ENCODE results near the gene PHC1.
"Not testable (repeated sequence)": the region's sequence is repeated elsewhere in the genome, so short reads cannot be mapped to it uniquely, and the experiment has no call there.

Gene PHC1

GRCh38 chr12:8919643-8920042, 5.3 kb downstream of the PHC1 start:
- not testable (repeated sequence) for H3K4me1 Mint-ChIP-seq; H3K9me3 Mint-ChIP-seq; H3K36me3 Mint-ChIP-seq (ENCODE audit: low read depth); H3K27ac Mint-ChIP-seq; DNase-seq; ATAC-seq; H3K27me3 Mint-ChIP-seq; H3K4me3 Mint-ChIP-seq

GRCh38 chr12:8922544-8922943, 8.2 kb downstream of the PHC1 start:
- H3K4me3 Mint-ChIP-seq, result no peak overlapping the region
- H3K27ac Mint-ChIP-seq, result no peak overlapping the region
- no peaks in the 10 kb centered on the region for H3K4me1 Mint-ChIP-seq
- no peak for ATAC-seq
- DNase-seq, result no peak
- H3K9me3 Mint-ChIP-seq, result no peaks in the 10 kb centered on the region
- H3K27me3 Mint-ChIP-seq, result no peaks in the 10 kb centered on the region
- H3K36me3 Mint-ChIP-seq (ENCODE audit: low read depth), result peaks cover 8% of the 10 kb centered on the region

- not testable (repeated sequence) for H3K9me3 Mint-ChIP-seq, ATAC-seq, H3K4me1 Mint-ChIP-seq, H3K27ac Mint-ChIP-seq, DNase-seq, H3K4me3 Mint-ChIP-seq, H3K27me3 Mint-ChIP-seq
- H3K36me3 Mint-ChIP-seq (ENCODE audit: low read depth), result peaks cover 12% of the 10 kb centered on the region
Observed at GRCh38 chr12:8930655-8931323, 16.5 kb downstream of the PHC1 start.

GRCh38 chr12:8932464-8932863, 18.2 kb downstream of the PHC1 start:
- H3K4me3 Mint-ChIP-seq, H3K27me3 Mint-ChIP-seq, H3K27ac Mint-ChIP-seq, ATAC-seq, H3K9me3 Mint-ChIP-seq, DNase-seq, H3K4me1 Mint-ChIP-seq: not testable (repeated sequence)
- peaks cover 14% of the 10 kb centered on the region for H3K36me3 Mint-ChIP-seq (ENCODE audit: low read depth)

- not testable (repeated sequence) for H3K4me3 Mint-ChIP-seq, H3K4me1 Mint-ChIP-seq, H3K27ac Mint-ChIP-seq, H3K9me3 Mint-ChIP-seq, DNase-seq, ATAC-seq, H3K27me3 Mint-ChIP-seq
- H3K36me3 Mint-ChIP-seq (ENCODE audit: low read depth), result peaks cover 17% of the 10 kb centered on the region
Observed at GRCh38 chr12:8934080-8934479, 19.8 kb downstream of the PHC1 start.

- H3K27ac Mint-ChIP-seq, result no peak overlapping the region
Observed at GRCh38 chr12:8936735-8937134, 22.4 kb downstream of the PHC1 start.

GRCh38 chr12:8937842-8938442, 23.6 kb downstream of the PHC1 start:
- DNase-seq, H3K27ac Mint-ChIP-seq: not testable (repeated sequence)
- H3K36me3 Mint-ChIP-seq (ENCODE audit: low read depth), result peaks cover 22% of the 10 kb centered on the region

More at GRCh38 chr12:8936735-8937134, 22.4 kb downstream of the PHC1 start:
- DNase-seq, result no peak
- Mint-ChIP-seq H3K36me3 (ENCODE audit: low read depth) (peaks cover 17% of the 10 kb centered on the region), H3K9me3 (no peaks in the 10 kb centered on the region), H3K4me1 (no peaks in the 10 kb centered on the region), H3K27me3 (no peaks in the 10 kb centered on the region), H3K4me3 (no peak overlapping the region)
- no peak for ATAC-seq

GRCh38 chr12:8941691-8942478, 27.6 kb downstream of the PHC1 start:
- ATAC-seq (no peak), DNase-seq (no peak)
- Mint-ChIP-seq H3K9me3 (no peaks in the 10 kb centered on the region), H3K27me3 (no peaks in the 10 kb centered on the region), H3K4me3 (no peak overlapping the region), H3K36me3 (ENCODE audit: low read depth) (peaks cover 49% of the 10 kb centered on the region), H3K4me1 (peaks cover 13% of the 10 kb centered on the region), H3K27ac (peak overlapping the region; percentile 33)

More at GRCh38 chr12:8937842-8938442, 23.6 kb downstream of the PHC1 start:
- not testable (repeated sequence) for H3K4me1 Mint-ChIP-seq, H3K4me3 Mint-ChIP-seq, H3K27me3 Mint-ChIP-seq, H3K9me3 Mint-ChIP-seq, ATAC-seq

GRCh38 chr12:8943565-8944186, 29.4 kb downstream of the PHC1 start:
- ATAC-seq, result no peak
- H3K9me3 Mint-ChIP-seq, result no peaks in the 10 kb centered on the region
- no peak for DNase-seq
- H3K27ac Mint-ChIP-seq, result peak overlapping the region; percentile 39
- no peak overlapping the region for H3K4me3 Mint-ChIP-seq
- H3K36me3 Mint-ChIP-seq (ENCODE audit: low read depth), result peaks cover 56% of the 10 kb centered on the region
- no peaks in the 10 kb centered on the region for H3K27me3 Mint-ChIP-seq
- peaks cover 28% of the 10 kb centered on the region for H3K4me1 Mint-ChIP-seq

GRCh38 chr12:8946733-8947132, 32.4 kb downstream of the PHC1 start:
- peaks cover 36% of the 10 kb centered on the region for H3K4me1 Mint-ChIP-seq
- ATAC-seq (no peak), DNase-seq (no peak)
- H3K9me3 Mint-ChIP-seq, result no peaks in the 10 kb centered on the region
- peak overlapping the region; percentile 92 for H3K27ac Mint-ChIP-seq
- H3K4me3 Mint-ChIP-seq, result peak overlapping the region; percentile 95
- peaks cover 56% of the 10 kb centered on the region for H3K36me3 Mint-ChIP-seq (ENCODE audit: low read depth)
- no peaks in the 10 kb centered on the region for H3K27me3 Mint-ChIP-seq

GRCh38 chr12:8947737-8948136, 33.4 kb downstream of the PHC1 start:
- peak overlapping the region; percentile 92 for H3K27ac Mint-ChIP-seq
- no peak for ATAC-seq
- H3K4me3 Mint-ChIP-seq, result peak overlapping the region; percentile 95

GRCh38 chr12:8948701-8949341, 34.5 kb downstream of the PHC1 start:
- peak; percentile 15 for DNase-seq
- H3K4me1 Mint-ChIP-seq, result peaks cover 57% of the 10 kb centered on the region
- H3K36me3 Mint-ChIP-seq (ENCODE audit: low read depth), result peaks cover 51% of the 10 kb centered on the region
- H3K9me3 Mint-ChIP-seq, result peaks cover 9% of the 10 kb centered on the region
- ATAC-seq, result no peak
- H3K27me3 Mint-ChIP-seq, result no peaks in the 10 kb centered on the region
- H3K4me3 Mint-ChIP-seq, result peak overlapping the region; percentile 95
- H3K27ac Mint-ChIP-seq, result peak overlapping the region; percentile 92

More at GRCh38 chr12:8947737-8948136, 33.4 kb downstream of the PHC1 start:
- H3K36me3 Mint-ChIP-seq (ENCODE audit: low read depth), result peaks cover 55% of the 10 kb centered on the region
- H3K27me3 Mint-ChIP-seq, result no peaks in the 10 kb centered on the region
- no peak for DNase-seq
- peaks cover 3% of the 10 kb centered on the region for H3K9me3 Mint-ChIP-seq
- H3K4me1 Mint-ChIP-seq, result peaks cover 46% of the 10 kb centered on the region

- ATAC-seq (peak; percentile 84), DNase-seq (peak; percentile 93)
- Mint-ChIP-seq H3K9me3 (peaks cover 9% of the 10 kb centered on the region), H3K4me3 (peak within 1 kb of the TSS; percentile 95), H3K27me3 (no peaks in the 10 kb centered on the region), H3K27ac (peak within 1 kb of the TSS; percentile 92), H3K36me3 (ENCODE audit: low read depth) (peaks cover 52% of the 10 kb centered on the region), H3K4me1 (peaks cover 65% of the 10 kb centered on the region)
Observed at GRCh38 chr12:8949342-8950220, 35.3 kb downstream of the PHC1 start, which contains the start of gene M6PR. TSS of gene M6PR (minus strand) at chr12:8949645. CDS start at chr12:8946404, 3,241 bp downstream.
